H1 (cell line): ENCODE data around the gene CARD11. TPM values are rescaled to one million over a fixed set of nuclear protein-coding genes. Genes with fewer than 3 reads are reported as not detected.

Experiments
- CTCF ChIA-PET: fragments of 300-600 bp; sonication (Branson Sonifier 250); formaldehyde crosslinking; loops from one replicate; lab custom pipeline; 2021; ENCODE audit not compliant: partially characterized antibody; lab: Charles Lee
- POLR2A ChIA-PET: fragments of 300-600 bp; sonication (Branson Sonifier 250); formaldehyde crosslinking; loops from one replicate; lab custom pipeline; 2021; ENCODE audit warnings: inconsistent platforms; ENCODE audit not compliant: partially characterized antibody; lab: Charles Lee
- DNase-seq, 2 experiments: peaks; one replicate each; pipeline versions ENCODE4 v3.0.0 to v3.0.0-alpha.2; 2010 to 2022; ENCODE audit warnings: low spot score in 2 of 2, low read depth in 1 of 2, mixed read lengths in 1 of 2
- FAIRE-seq: peaks from 2 replicates; lab custom pipeline; 2011; peaks lifted over from hg19 to GRCh38; lab: Jason Lieb, UNC
- H2AFZ ChIP-seq: 2 replicates; pipeline ENCODE4 v1.8.1; 2012; ENCODE audit warnings: low read length, inconsistent platforms
- H2AK5ac ChIP-seq: 2 replicates; pipeline ENCODE4 v1.6.1; 2013; ENCODE audit warnings: low read depth, low read length
- H2BK120ac ChIP-seq: replicated peaks from 2 replicates; pipeline ENCODE3; 2013; ENCODE audit warnings: low read depth, low read length, inconsistent platforms
- H2BK12ac ChIP-seq: 2 replicates; pipeline ENCODE4 v1.6.1; 2013; ENCODE audit warnings: low read depth, low read length
- H2BK15ac ChIP-seq: 2 replicates; pipeline ENCODE4 v1.6.1; 2013; ENCODE audit warnings: low read length
- H2BK20ac ChIP-seq: 2 replicates; pipeline ENCODE4 v1.6.1; 2013; ENCODE audit warnings: low read length
- H2BK5ac ChIP-seq: 2 replicates; pipeline ENCODE4 v1.6.1; 2013; ENCODE audit warnings: low read depth, low read length
- H3K14ac ChIP-seq: 2 replicates; pipeline ENCODE4 v1.6.1; 2013; ENCODE audit warnings: inconsistent platforms; ENCODE audit not compliant: insufficient read length
- H3K18ac ChIP-seq: 2 replicates; pipeline ENCODE4 v1.6.1; 2013; ENCODE audit warnings: low read length; ENCODE audit errors: extremely low read depth
- H3K23ac ChIP-seq: 2 replicates; pipeline ENCODE4 v1.6.1; 2013; ENCODE audit warnings: inconsistent platforms; ENCODE audit not compliant: insufficient read length
- H3K23me2 ChIP-seq: 2 replicates; pipeline ENCODE4 v1.6.1; 2013; ENCODE audit warnings: low read depth, low read length
- H3K27ac ChIP-seq: 2 replicates; pipeline ENCODE4 v1.6.1; 2011; ENCODE audit warnings: low read depth, low read length, inconsistent platforms
- H3K27me3 ChIP-seq, 4 experiments: replicated peaks in 1 of 4; 1 replicate in 1 of 4; 2 replicates in 3 of 4; pipeline versions ENCODE4 v1.6.1 to v1.8.1; 2011 to 2013; ENCODE audit warnings: low read length in 3 of 4, mild to moderate bottlenecking in 3 of 4, inconsistent platforms in 2 of 4, mixed read lengths in 2 of 4, moderate library complexity in 1 of 4; ENCODE audit not compliant: control insufficient read depth in 3 of 4, insufficient read depth in 3 of 4; ENCODE audit errors: extremely low read depth in 1 of 4
- H3K36me3 ChIP-seq, 4 experiments: 2 replicates each; pipeline versions ENCODE4 v1.6.1 to v1.8.1; 2011 to 2013; ENCODE audit warnings: mild to moderate bottlenecking in 4 of 4, low read length in 3 of 4, moderate library complexity in 2 of 4, control low read depth in 1 of 4, inconsistent platforms in 1 of 4; ENCODE audit not compliant: insufficient read depth in 4 of 4, control insufficient read depth in 2 of 4
- H3K4ac ChIP-seq: replicated peaks from 2 replicates; pipeline ENCODE3; 2013; ENCODE audit warnings: low read length, low read depth, mixed read lengths, inconsistent platforms; ENCODE audit not compliant: insufficient read length
- H3K4me1 ChIP-seq, 4 experiments: replicated peaks in 1 of 4; 1 replicate in 1 of 4; 2 replicates in 3 of 4; pipeline versions ENCODE4 v1.6.1 to v1.8.1; 2011 to 2013; ENCODE audit warnings: low read length in 3 of 4, inconsistent platforms in 2 of 4, mixed read lengths in 1 of 4; ENCODE audit not compliant: insufficient read depth in 4 of 4, control insufficient read depth in 3 of 4
- H3K4me2 ChIP-seq, 2 experiments: 2 replicates each; pipeline versions ENCODE4 v1.6.1 to v1.8.1; 2011 to 2013; ENCODE audit warnings: low read depth in 2 of 2, low read length in 2 of 2, control low read depth in 1 of 2, inconsistent platforms in 1 of 2, mild to moderate bottlenecking in 1 of 2; ENCODE audit not compliant: insufficient read depth in 1 of 2
- H3K4me3 ChIP-seq, 4 experiments: fragments of 200-600, 300-600 bp in 1 of 4; sonication (generic), shearing (Covaris generic), sonication (Bioruptor Twin) in 1 of 4; 2 replicates each; pipeline versions ENCODE4 v1.5.1 to v1.8.1; 2011 to 2016; ENCODE audit warnings: low read length in 4 of 4, low read depth in 3 of 4, control low read depth in 2 of 4, inconsistent platforms in 2 of 4, mild to moderate bottlenecking in 2 of 4, mixed read lengths in 1 of 4, moderate library complexity in 1 of 4; ENCODE audit not compliant: insufficient read depth in 2 of 4; ENCODE audit errors: extremely low read depth in 1 of 4
- H3K56ac ChIP-seq: replicated peaks from 2 replicates; pipeline ENCODE3; 2013; ENCODE audit warnings: low read depth, mild to moderate bottlenecking, mixed read lengths, low read length, inconsistent platforms; ENCODE audit not compliant: insufficient read length
- H3K79me1 ChIP-seq: 2 replicates; pipeline ENCODE4 v1.6.1; 2013; ENCODE audit warnings: low read depth, low read length, control low read depth
- H3K79me2 ChIP-seq, 2 experiments: 2 replicates each; pipeline versions ENCODE4 v1.6.1 to v1.8.1; 2012 to 2013; ENCODE audit warnings: low read length in 2 of 2, mild to moderate bottlenecking in 2 of 2, inconsistent platforms in 1 of 2; ENCODE audit not compliant: insufficient read depth in 2 of 2, control insufficient read depth in 1 of 2
- H3K9ac ChIP-seq, 4 experiments: replicated peaks in 1 of 4; 1 replicate in 1 of 4; 2 replicates in 3 of 4; pipeline versions ENCODE4 v1.6.1 to v1.8.1; 2011 to 2013; ENCODE audit warnings: low read depth in 3 of 4, low read length in 3 of 4, control low read depth in 2 of 4, mild to moderate bottlenecking in 2 of 4, moderate library complexity in 2 of 4, inconsistent platforms in 1 of 4; ENCODE audit errors: extremely low read depth in 1 of 4
- H3K9me3 ChIP-seq, 2 experiments: 2 replicates each; pipeline versions ENCODE4 v1.6.1 to v1.8.1; 2012 to 2013; ENCODE audit warnings: mild to moderate bottlenecking in 2 of 2, moderate library complexity in 2 of 2, control low read depth in 1 of 2, inconsistent platforms in 1 of 2, low read depth in 1 of 2, low read length in 1 of 2, mixed read lengths in 1 of 2; ENCODE audit not compliant: insufficient read depth in 2 of 2
- H4K20me1 ChIP-seq, 2 experiments: replicated peaks in 1 of 2; 2 replicates each; pipeline versions ENCODE3 to v1.8.1; 2011 to 2013; ENCODE audit warnings: inconsistent platforms in 2 of 2, low read length in 2 of 2, mild to moderate bottlenecking in 1 of 2; ENCODE audit not compliant: insufficient read depth in 2 of 2, control insufficient read depth in 1 of 2
- H4K5ac ChIP-seq: 2 replicates; pipeline ENCODE4 v1.6.1; 2013; ENCODE audit warnings: low read length, low read depth, mixed read lengths, inconsistent platforms; ENCODE audit not compliant: insufficient read length
- H4K8ac ChIP-seq: 2 replicates; pipeline ENCODE4 v1.8.0; 2013; ENCODE audit warnings: mild to moderate bottlenecking, moderate library complexity, low read length, inconsistent platforms; ENCODE audit not compliant: insufficient read depth; ENCODE audit errors: extremely low read depth
- H4K91ac ChIP-seq: replicated peaks from 2 replicates; pipeline ENCODE3; 2013; ENCODE audit warnings: low read length, mixed read lengths, inconsistent platforms; ENCODE audit not compliant: insufficient read length
- CBX8 ChIP-seq: fragments of 300-800, 300-1000 bp; sonication (generic); IDR thresholded peaks from 2 replicates; pipeline ENCODE4 v1.7.1; 2016; ENCODE audit warnings: low read depth, low read length, borderline replicate concordance
- CREB1 ChIP-seq: IDR thresholded peaks from 2 replicates; pipeline ENCODE4 v1.6.1; 2012; ENCODE audit warnings: inconsistent platforms
- EGR1 ChIP-seq: IDR thresholded peaks from 2 replicates; pipeline ENCODE4 v1.6.1; 2011; ENCODE audit warnings: low read depth, low read length, borderline replicate concordance
- FOSL1 ChIP-seq: IDR thresholded peaks from 2 replicates; pipeline ENCODE4 v1.6.1; 2011; ENCODE audit warnings: mild to moderate bottlenecking, low read depth, low read length, moderate library complexity; ENCODE audit not compliant: insufficient read depth
- JUN ChIP-seq: IDR thresholded peaks from 2 replicates; pipeline ENCODE4 v1.6.1; 2011; ENCODE audit warnings: low read depth, mild to moderate bottlenecking, improper control_type of control experiment, low read length
- KDM5A ChIP-seq: fragments of 200-600 bp; IDR thresholded peaks from 2 replicates; pipeline ENCODE4 v1.7.1; 2012; ENCODE audit warnings: mild to moderate bottlenecking, low read length, inconsistent platforms, mixed read lengths
- RFX5 ChIP-seq: IDR thresholded peaks from 2 replicates; pipeline ENCODE4 v1.6.1; 2011; ENCODE audit warnings: low read depth, low read length, improper control_type of control experiment, borderline replicate concordance
- SP2 ChIP-seq: IDR thresholded peaks from 2 replicates; pipeline ENCODE4 v1.6.1; 2012; ENCODE audit warnings: mild to moderate bottlenecking, low read length, inconsistent platforms
- TCF12 ChIP-seq: IDR thresholded peaks from 2 replicates; pipeline ENCODE4 v1.6.1; 2011; ENCODE audit warnings: low read depth, mild to moderate bottlenecking, low read length
- WGBS, 2 experiments: shearing (Covaris generic) in 1 of 2; methylation state at CpG; one replicate each; pipeline versions ENCODE4 v1.1.6 to v1.1.7; 2013 to 2015; ENCODE audit warnings: low lambda C conversion rate in 2 of 2, mixed read lengths in 2 of 2, inconsistent platforms in 1 of 2, low coverage in 1 of 2, missing lambda C conversion rate in 1 of 2; ENCODE audit not compliant: insufficient replicate concordance in 2 of 2, insufficient coverage in 1 of 2, insufficient read length in 1 of 2; ENCODE audit errors: extremely low coverage in 1 of 2, missing lambda C conversion rate in 1 of 2; 5-methylcytosine and 5-hydroxymethylcytosine counted together
- polyA plus RNA-seq, 7 experiments: library from polyadenylated mRNA; depleted of rRNA in 3 of 7; stranded (reverse) in 5 of 7; unstranded in 2 of 7; fragments of >200 nt in 5 of 7; fragments of 200-250 nt in 2 of 7; gene quantifications; 1 replicate in 5 of 7; 2 replicates in 1 of 7; 4 replicates in 1 of 7; pipeline versions ENCODE4 v1.2.1 to v1.2.3, GENCODE V29; 2011 to 2013; ENCODE audit warnings: missing spikeins in 2 of 7, mixed read lengths in 2 of 7
- total RNA-seq: library from RNA; stranded (reverse); fragmentation: NEBNext Ultra II Directional; extraction: Animal tissue kit (Norgen Biotek cat#: 25700); gene quantifications from 2 replicates; pipeline ENCODE4 v1.2.1, GENCODE V29; 2021
- TF ChIP-seq, protein P1 (sequence below): IDR thresholded peaks from 2 replicates; pipeline ENCODE4 v1.6.1; 2011; ENCODE audit warnings: low read depth, mild to moderate bottlenecking, low read length; ENCODE audit not compliant: insufficient read depth

The CARD11 gene
- total and polyA plus RNA-seq, 2 of the 8 experiments (the other 6 are each of a cell fraction or from before 2014, with no cell fraction given) = 12.6 to 29.8 TPM

DNA sequence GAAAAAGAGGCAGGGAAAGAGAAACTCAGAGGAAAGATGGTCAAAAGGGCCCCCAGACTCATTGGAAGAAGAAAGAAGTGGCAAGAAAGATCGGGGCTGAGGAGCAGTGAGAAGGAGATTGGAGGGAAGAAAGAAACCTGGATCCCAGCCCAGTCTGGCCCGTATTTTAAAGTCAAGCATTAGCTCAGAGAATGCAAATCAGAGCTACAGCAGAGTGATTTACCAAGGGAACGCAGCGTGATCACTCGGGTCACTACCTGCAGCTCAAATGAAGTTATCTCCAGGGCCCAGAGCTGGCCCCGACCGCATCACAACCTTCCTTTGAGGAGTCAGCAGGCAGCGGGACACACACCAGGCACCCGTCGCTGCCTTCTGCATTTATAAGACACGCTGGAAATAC lies 72.8 kb downstream of the CARD11 start:
- no peak overlapping the region for H3K14ac ChIP-seq
- no peak overlapping the region for H3K4ac ChIP-seq
- no peak overlapping the region for H3K4me3 ChIP-seq

More for the DNA sequence above, 72.8 kb downstream of the CARD11 start:
- Histone ChIP-seq H2BK120ac (no peak overlapping the region), H3K36me3 (no peaks in the 10 kb centered on the region), H3K56ac (no peak overlapping the region), H2BK5ac (no peak overlapping the region), H2AK5ac (no peak overlapping the region), H2BK12ac (no peak overlapping the region), H4K91ac (no peak overlapping the region), H4K8ac (no peak overlapping the region), H3K27me3 (no peaks in the 10 kb centered on the region), H3K18ac (no peak overlapping the region), H3K79me2 (no peaks in the 10 kb centered on the region; a peak in 1 of 4 replicates), H4K5ac (no peak overlapping the region), H3K23ac (no peak overlapping the region), H2BK20ac (no peak overlapping the region)
- no peak for DNase-seq
- WGBS, 2 experiments = 89% methylated on average over 11 of the region's 11 CpGs; no CpG with 5 or more reads in 1 of the 2 experiments
- no peak for FAIRE-seq
- CTCF ChIA-PET = no interaction called here
- POLR2A ChIA-PET = interaction anchor here (0.6 kb wide), 1 partner anchor 696 kb away, joined by 3 read pairs; no protein-coding TSS in a partner anchor
- no peak for TF ChIP-seq CREB1
- TF ChIP-seq SP2 = no peak
- no peak for TF ChIP-seq CBX8
- TF ChIP-seq RFX5 = no peak
- TF ChIP-seq, protein P1, sequence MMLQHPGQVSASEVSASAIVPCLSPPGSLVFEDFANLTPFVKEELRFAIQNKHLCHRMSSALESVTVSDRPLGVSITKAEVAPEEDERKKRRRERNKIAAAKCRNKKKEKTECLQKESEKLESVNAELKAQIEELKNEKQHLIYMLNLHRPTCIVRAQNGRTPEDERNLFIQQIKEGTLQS = no peak
- no peak for TF ChIP-seq FOSL1
- no peak for TF ChIP-seq JUN
- TF ChIP-seq EGR1 = no peak
- TF ChIP-seq TCF12 = no peak
- TF ChIP-seq KDM5A = no peak
- TF ChIP-seq, all 59 proteins: peak for 0
- Histone ChIP-seq H3K27ac (no peak overlapping the region), H3K4me1 (no peaks in the 10 kb centered on the region), H3K23me2 (peaks cover 16% of the 10 kb centered on the region), H4K20me1 (peaks cover 0 to 5% of the 10 kb centered on the region in 2 experiments), H3K79me1 (no peaks in the 10 kb centered on the region; the same call in 1 of the 2 replicates), H2AFZ (no peak overlapping the region), H3K4me2 (no peak overlapping the region), H3K9me3 (peaks cover 3 to 6% of the 10 kb centered on the region in 2 experiments), H2BK15ac (no peak overlapping the region), H3K9ac (no peak overlapping the region)
